Chondrocyte (in vitro differentiated cells): ENCODE measurements around the gene AP1G2. TPM values are rescaled to one million over a fixed set of nuclear protein-coding genes. Genes with fewer than 3 reads are reported as not detected.

ENCODE experiments used
- DNase-seq: peaks from one replicate; pipeline ENCODE4 v3.0.0; 2021; ENCODE audit warnings: mixed read lengths, low spot score
- H3K27ac Mint-ChIP-seq: one replicate; pipeline ENCODE4 v1.8.0; 2021; ENCODE audit warnings: mild to moderate bottlenecking, moderate library complexity, mixed read lengths; ENCODE audit not compliant: unreplicated experiment
- H3K27me3 Mint-ChIP-seq: 2 replicates; pipeline ENCODE4 v1.8.0; 2021; ENCODE audit warnings: low read depth, mixed read lengths
- H3K36me3 Mint-ChIP-seq: 2 replicates; pipeline ENCODE4 v1.8.0; 2021; ENCODE audit warnings: low read depth, mixed read lengths
- H3K4me1 Mint-ChIP-seq: 2 replicates; pipeline ENCODE4 v1.8.0; 2021; ENCODE audit warnings: low read depth, mild to moderate bottlenecking, mixed read lengths
- H3K4me3 Mint-ChIP-seq: one replicate; pipeline ENCODE4 v1.8.0; 2021; ENCODE audit warnings: mild to moderate bottlenecking, moderate library complexity, mixed read lengths; ENCODE audit not compliant: unreplicated experiment
- H3K9me3 Mint-ChIP-seq: 2 replicates; pipeline ENCODE4 v1.8.0; 2021; ENCODE audit warnings: low read depth, mixed read lengths
- CTCF ChIP-seq: fragments of 200-600 bp; sonication (generic); IDR thresholded peaks from 2 replicates; pipeline ENCODE4 v1.5.0; 2021; ENCODE audit warnings: antibody characterized with exemption, mild to moderate bottlenecking, moderate library complexity
- total RNA-seq: library from RNA; stranded (reverse); gene quantifications from 3 replicates; pipeline ENCODE4 v1.2.1, GENCODE V29; 2021

The AP1G2 gene
- total RNA-seq, 1 donor from 2014 or later, result 16.4 TPM

GRCh38 chr14:23545740-23546365 is 21.7 kb downstream of the AP1G2 start:
- Mint-ChIP-seq H3K4me1 (peaks cover 11% of the 10 kb centered on the region), H3K4me3 (no peak overlapping the region), H3K36me3 (peaks cover 5% of the 10 kb centered on the region), H3K27ac (no peak overlapping the region), H3K27me3 (no peaks in the 10 kb centered on the region), H3K9me3 (no peaks in the 10 kb centered on the region)
- no peak for TF ChIP-seq CTCF
- DNase-seq, result no peak

DNA sequence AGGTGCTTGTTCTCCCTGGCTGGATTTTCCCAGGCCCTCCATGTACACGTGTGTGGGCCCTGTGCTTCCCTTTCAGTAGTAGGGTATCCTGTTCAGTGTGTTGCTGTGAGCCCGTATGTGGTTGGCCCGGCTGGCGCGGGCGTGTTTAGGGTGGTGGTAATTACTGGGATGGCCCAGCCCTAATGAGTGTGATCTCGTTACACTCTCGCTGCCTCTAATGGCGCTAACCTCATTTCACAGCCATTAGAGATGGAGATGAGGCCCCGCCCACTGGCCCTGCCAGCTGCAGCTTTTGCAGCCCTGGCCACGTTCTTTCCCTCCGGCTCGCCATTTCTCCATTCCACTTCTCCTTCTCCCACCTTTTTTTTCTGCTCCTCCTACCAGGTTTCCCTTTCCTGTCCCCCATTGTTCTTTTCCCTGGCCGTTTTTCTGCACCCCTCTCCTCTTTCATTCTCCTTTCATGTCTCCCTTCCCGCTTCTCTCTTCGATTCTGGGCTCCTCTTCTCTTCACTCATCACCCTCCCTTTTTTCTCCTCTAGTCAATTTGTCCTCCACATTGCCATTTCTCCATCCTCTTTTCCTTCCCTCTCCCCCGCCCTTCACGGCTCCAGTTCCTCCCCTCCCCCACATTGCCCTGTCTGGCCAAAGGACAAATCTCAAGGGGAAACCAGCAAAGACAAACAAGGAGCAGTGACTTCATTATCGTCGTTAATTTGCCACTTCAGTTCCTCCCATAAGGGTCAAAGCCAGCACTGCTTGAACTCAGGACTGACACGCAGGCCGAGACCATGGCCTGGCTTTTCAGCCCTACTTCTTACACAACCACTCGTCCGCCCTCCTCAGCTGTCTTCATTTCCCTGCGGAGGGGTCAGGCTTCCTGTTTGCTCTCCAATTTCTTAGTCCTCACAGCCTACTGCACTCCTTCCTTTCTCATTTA is 22.8 kb downstream of the AP1G2 start:
- peak overlapping the region; percentile 1 for H3K27ac Mint-ChIP-seq
- peaks cover 5% of the 10 kb centered on the region for H3K36me3 Mint-ChIP-seq
- no peak for DNase-seq
- no peaks in the 10 kb centered on the region for H3K27me3 Mint-ChIP-seq
- H3K4me3 Mint-ChIP-seq, result no peak overlapping the region
- peaks cover 11% of the 10 kb centered on the region for H3K4me1 Mint-ChIP-seq
- no peak for TF ChIP-seq CTCF
- no peaks in the 10 kb centered on the region for H3K9me3 Mint-ChIP-seq

GRCh38 chr14:23543403-23543802 is 24.2 kb downstream of the AP1G2 start:
- DNase-seq, result peak; percentile 37
- H3K4me3 Mint-ChIP-seq, result no peak overlapping the region
- no peak overlapping the region for H3K27ac Mint-ChIP-seq
- H3K27me3 Mint-ChIP-seq, result no peaks in the 10 kb centered on the region
- H3K36me3 Mint-ChIP-seq, result peaks cover 5% of the 10 kb centered on the region
- H3K4me1 Mint-ChIP-seq, result peaks cover 11% of the 10 kb centered on the region
- no peak for TF ChIP-seq CTCF
- no peaks in the 10 kb centered on the region for H3K9me3 Mint-ChIP-seq

DNA sequence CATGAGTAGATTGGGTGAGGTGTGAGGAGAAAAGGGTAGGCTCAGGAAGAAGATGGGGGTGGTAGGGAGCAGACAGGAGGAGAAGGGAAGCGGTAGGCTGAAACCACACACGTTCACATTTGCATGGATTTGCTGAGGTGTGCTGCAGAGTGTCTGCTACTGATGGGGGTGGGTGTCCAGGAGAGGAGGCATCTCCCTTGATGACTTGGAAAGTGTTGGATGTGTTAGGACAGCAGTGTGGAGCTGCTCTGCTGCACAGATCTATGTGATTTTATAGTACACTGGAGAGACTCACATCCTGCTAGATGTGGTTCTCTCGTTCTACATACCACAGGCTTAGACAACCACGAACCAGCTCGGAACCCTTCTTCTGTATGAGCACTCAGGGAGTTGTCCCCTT is 25.3 kb downstream of the AP1G2 start:
- Mint-ChIP-seq H3K4me1 (peaks cover 11% of the 10 kb centered on the region), H3K9me3 (no peaks in the 10 kb centered on the region), H3K4me3 (no peak overlapping the region), H3K36me3 (peaks cover 5% of the 10 kb centered on the region), H3K27me3 (no peaks in the 10 kb centered on the region), H3K27ac (no peak overlapping the region)
- TF ChIP-seq CTCF, result no peak
- DNase-seq, result peak; percentile 22

DNA sequence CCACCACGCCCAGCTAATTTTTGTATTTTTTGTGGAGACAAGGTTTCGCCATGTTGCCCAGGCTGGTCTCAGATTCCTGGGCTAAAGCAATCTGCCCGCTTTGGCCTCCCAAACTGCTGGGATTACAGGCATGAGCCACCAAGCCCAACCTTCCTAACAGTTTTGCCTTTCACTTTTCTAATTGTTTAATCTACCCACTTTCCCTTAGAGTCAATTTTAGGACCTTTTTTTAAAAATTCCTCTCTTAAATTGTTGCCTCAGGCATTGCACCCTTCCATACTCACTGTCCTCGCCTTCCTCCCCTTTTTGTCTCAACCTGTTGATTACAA is 27.5 kb downstream of the AP1G2 start:
- DNase-seq, result no peak
- H3K9me3 Mint-ChIP-seq, result no peaks in the 10 kb centered on the region
- peaks cover 5% of the 10 kb centered on the region for H3K4me1 Mint-ChIP-seq
- TF ChIP-seq CTCF, result no peak
- H3K27ac Mint-ChIP-seq, result no peak overlapping the region
- no peak overlapping the region for H3K4me3 Mint-ChIP-seq
- H3K36me3 Mint-ChIP-seq, result peaks cover 8% of the 10 kb centered on the region
- H3K27me3 Mint-ChIP-seq, result no peaks in the 10 kb centered on the region
